GM20000 (cell line): Measurements from ENCODE around the gene VSNL1.

Source experiments
- DNase-seq: peaks from one replicate; pipeline ENCODE4 v3.0.0; 2012; ENCODE audit warnings: low spot score
- CTCF ChIP-seq: IDR thresholded peaks from 2 replicates; pipeline ENCODE4 v1.5.1; 2012; ENCODE audit warnings: mild to moderate bottlenecking, control low read depth; ENCODE audit errors: extremely low read depth, missing control alignments

VSNL1 gene

DNA sequence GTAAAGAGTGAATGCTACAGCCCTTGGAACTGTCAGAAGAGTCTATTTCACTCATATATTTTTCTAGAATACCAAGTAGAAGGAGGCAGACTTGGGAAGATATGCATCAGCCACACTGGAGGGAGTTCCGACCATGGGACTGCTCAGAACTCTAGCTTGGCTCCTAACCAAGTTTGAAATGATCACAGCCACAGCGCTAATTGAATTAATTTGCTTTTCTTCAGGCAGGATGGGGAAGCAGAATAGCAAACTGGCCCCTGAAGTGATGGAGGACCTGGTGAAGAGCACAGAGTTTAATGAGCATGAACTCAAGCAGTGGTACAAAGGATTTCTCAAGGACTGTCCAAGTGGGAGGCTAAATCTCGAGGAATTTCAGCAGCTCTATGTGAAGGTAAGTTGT is 51.4 kb downstream of the VSNL1 start:
- no peak for TF ChIP-seq CTCF

DNA sequence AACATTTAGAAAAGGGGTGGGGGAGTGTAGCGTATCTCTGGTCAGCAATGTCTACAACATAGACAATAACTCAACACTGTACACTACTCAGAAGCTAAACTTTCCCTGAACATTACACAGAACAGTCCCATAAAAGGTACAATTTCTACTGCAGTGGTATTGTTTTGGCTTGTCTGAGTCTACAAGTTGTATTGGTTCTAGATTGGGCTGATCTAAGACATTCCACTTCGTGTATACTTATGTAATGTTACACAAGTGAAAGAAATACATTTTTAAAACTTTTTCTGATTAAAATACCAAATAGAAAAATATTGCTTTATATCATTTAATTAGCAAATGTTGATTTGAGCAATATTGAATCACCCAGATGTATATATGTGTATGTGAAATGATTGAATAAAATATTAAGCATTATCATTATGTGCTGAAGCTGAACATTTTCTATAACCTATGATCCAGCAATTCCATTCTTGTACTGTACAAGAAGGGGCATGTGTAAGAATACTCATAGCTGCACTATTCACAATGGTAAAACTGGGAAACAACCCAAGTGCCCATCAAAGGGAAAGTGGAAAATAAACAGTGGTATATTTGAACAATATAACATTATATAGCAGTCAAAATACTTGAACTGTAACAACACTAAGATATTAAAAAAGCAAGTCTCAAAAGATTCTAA is 52.4 kb downstream of the VSNL1 start:
- TF ChIP-seq CTCF = no peak
- DNase-seq = no peak

More for the DNA sequence above, 51.4 kb downstream of the VSNL1 start:
- DNase-seq = no peak

GRCh38 chr2:17593445-17593840 is 52.9 kb downstream of the VSNL1 start:
- no peak for DNase-seq
- no peak for TF ChIP-seq CTCF

- no peak for TF ChIP-seq CTCF
- DNase-seq = no peak
Observed at GRCh38 chr2:17593841-17594491, 53.5 kb downstream of the VSNL1 start.

DNA sequence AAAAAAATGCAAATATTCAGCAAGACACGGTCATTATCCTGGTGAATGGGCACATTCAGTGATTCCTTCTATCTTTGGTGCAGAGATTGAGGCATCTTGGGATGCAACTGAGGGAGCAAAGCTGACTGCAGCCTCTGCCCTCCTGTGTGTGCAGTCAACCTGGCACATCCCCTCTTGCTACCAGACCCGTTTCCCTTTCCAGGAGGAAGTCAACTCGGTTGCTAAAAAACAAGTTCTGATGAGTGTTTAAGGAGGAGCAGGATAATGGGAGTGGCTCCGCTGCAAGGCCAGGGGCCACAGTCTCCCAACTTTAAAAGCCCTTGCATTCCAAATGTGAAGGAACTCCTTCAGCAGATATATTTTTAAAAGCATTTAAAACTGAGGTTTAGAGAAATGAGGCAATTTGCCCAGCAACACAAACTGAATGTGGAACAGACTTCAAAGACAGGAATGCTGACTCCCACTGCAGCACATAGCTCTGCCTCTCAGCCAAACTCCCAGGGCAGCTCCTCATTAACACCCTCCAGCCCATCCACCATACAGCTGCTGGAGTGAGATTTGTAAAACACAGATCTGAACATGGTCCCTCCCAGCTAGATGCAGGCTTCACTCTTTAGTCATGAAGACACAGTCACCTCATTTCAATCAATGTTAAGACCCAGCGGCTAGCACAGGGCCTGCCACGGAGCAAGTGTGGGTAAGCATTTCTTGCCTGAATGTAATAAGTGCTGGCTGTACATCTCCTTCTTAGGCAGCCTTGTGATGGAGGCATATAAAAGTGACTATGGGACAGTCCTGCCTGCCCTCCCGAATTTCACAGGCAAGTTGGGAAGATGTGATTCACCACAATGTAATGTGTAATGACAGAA is 54.3 kb downstream of the VSNL1 start:
- no peak for TF ChIP-seq CTCF
- DNase-seq = no peak

- TF ChIP-seq CTCF = no peak
- no peak for DNase-seq
Observed at GRCh38 chr2:17599617-17600016, 59.1 kb downstream of the VSNL1 start.
